H9 (cell line): Measurements from ENCODE around the gene ITSN2. TPM values are rescaled to one million over a fixed set of nuclear protein-coding genes. Genes with fewer than 3 reads are reported as not detected.

Experiments
- DNase-seq: peaks from one replicate; pipeline ENCODE4 v3.0.0-alpha.2; 2017
- H2AFZ ChIP-seq: one replicate; pipeline ENCODE4 v1.6.1; 2013; ENCODE audit warnings: mild to moderate bottlenecking, low read length, control low read depth, moderate library complexity
- H2AK5ac ChIP-seq: 2 replicates; pipeline ENCODE4 v1.6.1; 2013; ENCODE audit warnings: low read length, control low read depth, mixed read lengths; ENCODE audit not compliant: insufficient read length
- H2BK120ac ChIP-seq: one replicate; pipeline ENCODE4 v1.6.1; 2013; ENCODE audit warnings: low read depth, mild to moderate bottlenecking, low read length, control low read depth, inconsistent platforms; ENCODE audit not compliant: poor library complexity, severe bottlenecking
- H2BK12ac ChIP-seq: 2 replicates; pipeline ENCODE4 v1.6.1; 2013; ENCODE audit warnings: low read length, control low read depth, mixed read lengths, low read depth; ENCODE audit not compliant: insufficient read length
- H2BK15ac ChIP-seq: 2 replicates; pipeline ENCODE4 v1.6.1; 2013; ENCODE audit warnings: low read depth, low read length, control low read depth
- H2BK20ac ChIP-seq: one replicate; pipeline ENCODE4 v1.6.1; 2013; ENCODE audit warnings: low read depth, mild to moderate bottlenecking, low read length, control low read depth, inconsistent platforms; ENCODE audit not compliant: poor library complexity, severe bottlenecking
- H2BK5ac ChIP-seq: 2 replicates; pipeline ENCODE4 v1.6.1; 2013; ENCODE audit warnings: low read length, control low read depth, mixed read lengths; ENCODE audit not compliant: insufficient read length
- H3K14ac ChIP-seq: 2 replicates; pipeline ENCODE4 v1.6.1; 2013; ENCODE audit warnings: low read length, control low read depth; ENCODE audit not compliant: insufficient read depth
- H3K18ac ChIP-seq: 2 replicates; pipeline ENCODE4 v1.6.1; 2013; ENCODE audit warnings: low read depth, mild to moderate bottlenecking, mixed read lengths, low read length, control low read depth; ENCODE audit not compliant: insufficient read length
- H3K23ac ChIP-seq: 2 replicates; pipeline ENCODE4 v1.6.1; 2013; ENCODE audit warnings: low read length, control low read depth, mixed read lengths, low read depth; ENCODE audit not compliant: insufficient read length
- H3K23me2 ChIP-seq: 2 replicates; pipeline ENCODE4 v1.6.1; 2013; ENCODE audit warnings: low read depth, mild to moderate bottlenecking, mixed read lengths, low read length, control low read depth; ENCODE audit not compliant: insufficient read length, poor library complexity, severe bottlenecking
- H3K27ac ChIP-seq: 2 replicates; pipeline ENCODE4 v1.5.1; 2013; ENCODE audit warnings: low read length, control low read depth, mixed read lengths, low read depth; ENCODE audit not compliant: insufficient read length
- H3K27me3 ChIP-seq: 2 replicates; pipeline ENCODE4 v1.6.1; 2013; ENCODE audit warnings: low read length, control low read depth, inconsistent platforms; ENCODE audit not compliant: insufficient read depth
- H3K4ac ChIP-seq: 2 replicates; pipeline ENCODE4 v1.6.1; 2013; ENCODE audit warnings: low read depth, mild to moderate bottlenecking, control low read depth, inconsistent platforms, low read length, moderate library complexity
- H3K4me1 ChIP-seq: 2 replicates; pipeline ENCODE4 v1.6.1; 2013; ENCODE audit warnings: low read length, control low read depth, inconsistent platforms; ENCODE audit not compliant: insufficient read depth
- H3K4me2 ChIP-seq: 2 replicates; pipeline ENCODE4 v1.6.1; 2013; ENCODE audit warnings: low read length, control low read depth, mixed read lengths; ENCODE audit not compliant: insufficient read length, insufficient read depth
- H3K56ac ChIP-seq: 2 replicates; pipeline ENCODE4 v1.6.1; 2013; ENCODE audit warnings: low read depth, mild to moderate bottlenecking, mixed read lengths, low read length, control low read depth; ENCODE audit not compliant: insufficient read length
- H3K79me1 ChIP-seq: 2 replicates; pipeline ENCODE4 v1.6.1; 2013; ENCODE audit warnings: low read depth, mild to moderate bottlenecking, moderate library complexity, low read length, control low read depth, inconsistent platforms; ENCODE audit not compliant: insufficient read depth, poor library complexity, severe bottlenecking
- H3K79me2 ChIP-seq: 2 replicates; pipeline ENCODE4 v1.6.1; 2013; ENCODE audit warnings: low read length, control low read depth, inconsistent platforms; ENCODE audit not compliant: insufficient read depth
- H3K9ac ChIP-seq: 2 replicates; pipeline ENCODE4 v1.6.1; 2013; ENCODE audit warnings: low read length, control low read depth, mixed read lengths; ENCODE audit not compliant: insufficient read length; ENCODE audit errors: extremely low read depth
- H3K9me3 ChIP-seq: one replicate; pipeline ENCODE4 v1.6.1; 2013; ENCODE audit warnings: low read depth, low read length, inconsistent platforms; ENCODE audit not compliant: control insufficient read depth
- H3T11ph ChIP-seq: one replicate; pipeline ENCODE4 v1.6.1; 2013; ENCODE audit warnings: mild to moderate bottlenecking, low read length, control low read depth, inconsistent platforms
- H4K20me1 ChIP-seq: one replicate; pipeline ENCODE4 v1.6.1; 2013; ENCODE audit not compliant: control insufficient read depth, insufficient read length, insufficient read depth
- H4K5ac ChIP-seq: 2 replicates; pipeline ENCODE4 v1.6.1; 2013; ENCODE audit warnings: low read depth, mild to moderate bottlenecking, mixed read lengths, low read length, control low read depth; ENCODE audit not compliant: insufficient read length
- H4K8ac ChIP-seq: replicated peaks from 2 replicates; pipeline ENCODE4 v1.6.1; 2013; ENCODE audit warnings: low read length, control low read depth, mixed read lengths, low read depth; ENCODE audit not compliant: insufficient read length
- H4K91ac ChIP-seq: 2 replicates; pipeline ENCODE4 v1.6.1; 2013; ENCODE audit warnings: low read depth, mild to moderate bottlenecking, moderate library complexity, mixed read lengths, low read length, control low read depth; ENCODE audit not compliant: insufficient read length
- H3K27ac Mint-ChIP-seq, 3 experiments: 2 replicates in 2 of 3; 3 replicates in 1 of 3; pipeline ENCODE4 v1.8.0; 2020 to 2021; ENCODE audit warnings: mixed read lengths in 3 of 3, mild to moderate bottlenecking in 1 of 3, moderate library complexity in 1 of 3
- H3K27me3 Mint-ChIP-seq: 2 replicates; pipeline ENCODE4 v1.8.0; 2021; ENCODE audit warnings: low read depth, mild to moderate bottlenecking, moderate library complexity, mixed read lengths
- H3K36me3 Mint-ChIP-seq, 3 experiments: 2 replicates in 2 of 3; 3 replicates in 1 of 3; pipeline ENCODE4 v1.8.0; 2020 to 2021; ENCODE audit warnings: low read depth in 3 of 3, mixed read lengths in 3 of 3; ENCODE audit not compliant: insufficient read depth in 1 of 3
- H3K4me1 Mint-ChIP-seq, 2 experiments: 2 replicates each; pipeline ENCODE4 v1.8.0; 2020; ENCODE audit warnings: mixed read lengths in 2 of 2
- H3K4me3 Mint-ChIP-seq, 2 experiments: 2 replicates in 1 of 2; 3 replicates in 1 of 2; pipeline ENCODE4 v1.8.0; 2020 to 2021; ENCODE audit warnings: mild to moderate bottlenecking in 2 of 2, mixed read lengths in 2 of 2, moderate library complexity in 1 of 2
- H3K9me3 Mint-ChIP-seq, 2 experiments: 2 replicates in 1 of 2; 3 replicates in 1 of 2; pipeline ENCODE4 v1.8.0; 2020; ENCODE audit warnings: mild to moderate bottlenecking in 2 of 2, mixed read lengths in 2 of 2, moderate library complexity in 1 of 2
- CTCF ChIP-seq: fragments of 200-600 bp; sonication (generic); conservative IDR thresholded peaks from 3 replicates; pipeline ENCODE4 v1.8.0; 2021; ENCODE audit warnings: antibody characterized with exemption, mild to moderate bottlenecking
- WGBS: extraction: QIAGEN DNeasy Blood & Tissue Kit; methylation state at CpG from one replicate; pipeline ENCODE4 v1.1.7; 2013; ENCODE audit warnings: missing lambda C conversion rate, low lambda C conversion rate, mixed read lengths; ENCODE audit not compliant: insufficient read length; ENCODE audit errors: extremely low coverage; 5-methylcytosine and 5-hydroxymethylcytosine counted together
- total RNA-seq: library from RNA; stranded (reverse); gene quantifications from 2 replicates; pipeline ENCODE4 v1.2.1, GENCODE V29; 2021

Gene ITSN2
- total RNA-seq, 1 experiment from 2014 or later: 17.0 TPM

- no peak overlapping the region for H2AFZ ChIP-seq
- Mint-ChIP-seq H3K4me3 (no peak overlapping the region), H3K27me3 (no peaks in the 10 kb centered on the region), H3K27ac (no peak overlapping the region), H3K36me3 (no peaks in the 10 kb centered on the region), H3K4me1 (no peaks in the 10 kb centered on the region), H3K9me3 (no peaks in the 10 kb centered on the region)
- no peaks in the 10 kb centered on the region for H3K9me3 ChIP-seq
- H3K4me2 ChIP-seq: no peak overlapping the region
- no peaks in the 10 kb centered on the region for H4K20me1 ChIP-seq
- H3T11ph ChIP-seq: no peak overlapping the region
- H3K79me1 ChIP-seq: no peaks in the 10 kb centered on the region
- no peak overlapping the region for H2AK5ac ChIP-seq
- H3K23ac ChIP-seq: no peak overlapping the region
- no peak for DNase-seq
- H3K56ac ChIP-seq: no peak overlapping the region
- H3K23me2 ChIP-seq: no peaks in the 10 kb centered on the region
- no peak overlapping the region for H2BK20ac ChIP-seq
- H2BK5ac ChIP-seq: no peak overlapping the region
- H2BK120ac ChIP-seq: no peak overlapping the region
- no peak overlapping the region for H3K14ac ChIP-seq
- H3K79me2 ChIP-seq: no peaks in the 10 kb centered on the region
- TF ChIP-seq CTCF: no peak
- no peak overlapping the region for H4K5ac ChIP-seq
- no peak overlapping the region for H4K91ac ChIP-seq
- no peaks in the 10 kb centered on the region for H3K27me3 ChIP-seq
- no peak overlapping the region for H3K27ac ChIP-seq
- H2BK15ac ChIP-seq: no peak overlapping the region
- H4K8ac ChIP-seq: no peak overlapping the region
- no peak overlapping the region for H3K18ac ChIP-seq
- no peak overlapping the region for H3K9ac ChIP-seq
- no peaks in the 10 kb centered on the region for H3K4me1 ChIP-seq
- WGBS: no CpG with 5 or more reads among the region's 1 CpG
- H2BK12ac ChIP-seq: no peak overlapping the region
- H3K4ac ChIP-seq: no peak overlapping the region
Observed at GRCh38 chr2:24176326-24176725, 184.0 kb downstream of the ITSN2 start.
